Measurements from ENCODE around the gene MPHOSPH10. TPM values are rescaled to one million over a fixed set of nuclear protein-coding genes. Genes with fewer than 3 reads are reported as not detected.
"Not testable (repeated sequence)": the region's sequence is repeated elsewhere in the genome, so short reads cannot be mapped to it uniquely, and the experiment has no call there.

MPHOSPH10 gene
- total and polyA plus RNA-seq, 2 of the 13 experiments (the other 11 are each of a cell fraction or from before 2014, with no cell fraction given) = 37.8 to 137 TPM

- TF ChIP-seq ZXDC (CRISPR knock-in tag; IDR thresholded peaks at IDR 0.05) (no peak), CREB1 (IDR thresholded peaks at IDR 0.05) (no peak), CREB1 (CRISPR knock-in tag; IDR thresholded peaks at IDR 0.05) (no peak), HNF1A (IDR thresholded peaks at IDR 0.05; ENCODE audit: low read depth) (no peak), HNF1A (CRISPR knock-in tag; IDR thresholded peaks at IDR 0.05; ENCODE audit: borderline replicate concordance) (no peak)
Observed at GRCh38 chr2:71082402-71083252, 47.8 kb upstream of the MPHOSPH10 start (continued).

- H3K9me3 ChIP-seq (ENCODE audit: low read length); H3K4me1 ChIP-seq (ENCODE audit: insufficient read depth, low read length); H2AFZ ChIP-seq (ENCODE audit: low read length); ATAC-seq; H3K79me2 ChIP-seq (ENCODE audit: insufficient read depth, low read length); BruUV-seq (replicated peaks); in situ Hi-C loops (cut with HindIII; ENCODE audit: extremely low pct_ligation_motif_present, low pct_unique_long_range_greater_than_20kb); H3K4me3 ChIP-seq (replicated peaks in 1 of 3; ENCODE audit: insufficient read depth in 1 of 3, low read depth in 2 of 3, low read length in 3 of 3); CTCF ChIA-PET (ENCODE audit: low intra/inter-chr PET ratio, low total read pairs); H3K9ac ChIP-seq (ENCODE audit: insufficient read depth, low read depth, low read length); H3K27ac ChIP-seq (ENCODE audit: extremely low read length, insufficient read depth, low read length); FAIRE-seq; DNase-seq (ENCODE audit: low spot score); H4K20me1 ChIP-seq (ENCODE audit: insufficient read depth, low read length); H3K4me2 ChIP-seq (ENCODE audit: low read depth, low read length); intact Hi-C loops (cut with micrococcal nuclease; ENCODE audit: unreplicated experiment): not testable (repeated sequence)
- POLR2A ChIA-PET = interaction anchor here (0.8 kb wide), 1 partner anchor 15 kb away, joined by 3 read pairs; the partner anchor contains the start of gene NAGK
- H3K27me3 ChIP-seq (ENCODE audit: control insufficient read depth in 1 of 2, insufficient read depth in 2 of 2, low read length in 2 of 2) = peaks cover 0 to 15% of the 10 kb centered on the region in 2 experiments; a peak in 2 of 5 replicates
- no CpG with 5 or more reads among the region's 3 CpGs for WGBS (ENCODE audit: low lambda C conversion rate)
- H3K36me3 ChIP-seq (replicated peaks in 1 of 2; ENCODE audit: control insufficient read depth in 1 of 2, insufficient read depth in 2 of 2, low read length in 2 of 2) = peaks cover 0 to 10% of the 10 kb centered on the region in 2 experiments; a peak in 3 of 5 replicates
Observed at GRCh38 chr2:71083297-71083696, 47.1 kb upstream of the MPHOSPH10 start.

GRCh38 chr2:71083752-71084312 is 46.6 kb upstream of the MPHOSPH10 start:
- in situ Hi-C loops (cut with HindIII; ENCODE audit: extremely low pct_ligation_motif_present, low pct_unique_long_range_greater_than_20kb); ATAC-seq; FAIRE-seq; H2AFZ ChIP-seq (ENCODE audit: low read length); CTCF ChIA-PET (ENCODE audit: low intra/inter-chr PET ratio, low total read pairs); H3K27ac ChIP-seq (ENCODE audit: extremely low read length, insufficient read depth, low read length); H3K9me3 ChIP-seq (ENCODE audit: low read length); BruUV-seq (replicated peaks); H3K4me1 ChIP-seq (ENCODE audit: insufficient read depth, low read length); H3K9ac ChIP-seq (ENCODE audit: insufficient read depth, low read depth, low read length); DNase-seq (ENCODE audit: low spot score); H3K79me2 ChIP-seq (ENCODE audit: insufficient read depth, low read length); H3K4me3 ChIP-seq (replicated peaks in 1 of 3; ENCODE audit: insufficient read depth in 1 of 3, low read depth in 2 of 3, low read length in 3 of 3); H3K36me3 ChIP-seq (replicated peaks in 1 of 2; ENCODE audit: control insufficient read depth in 1 of 2, insufficient read depth in 2 of 2, low read length in 2 of 2); intact Hi-C loops (cut with micrococcal nuclease; ENCODE audit: unreplicated experiment); H4K20me1 ChIP-seq (ENCODE audit: insufficient read depth, low read length): not testable (repeated sequence)
- peaks cover 0 to 15% of the 10 kb centered on the region in 2 experiments; a peak in 2 of 5 replicates for H3K27me3 ChIP-seq (ENCODE audit: control insufficient read depth in 1 of 2, insufficient read depth in 2 of 2, low read length in 2 of 2)
- peak overlapping the region; percentile 1; the same call in 1 of the 2 replicates for H3K4me2 ChIP-seq (ENCODE audit: low read depth, low read length)
- WGBS (ENCODE audit: low lambda C conversion rate) = 51% methylated on average over 10 of the region's 13 CpGs
- POLR2A ChIA-PET = interaction anchor here (0.8 kb wide), 1 partner anchor 15 kb away, joined by 3 read pairs; the partner anchor contains the start of gene NAGK
